Nephron (organoid): Measurements from ENCODE around the gene C3orf85.

Experiments
- H3K27ac Mint-ChIP-seq, 3 experiments: 2 replicates each; pipeline ENCODE4 v1.8.0; 2020; ENCODE audit warnings: mixed read lengths in 3 of 3, mild to moderate bottlenecking in 2 of 3, moderate library complexity in 1 of 3
- H3K27me3 Mint-ChIP-seq: 2 replicates; pipeline ENCODE4 v1.8.0; 2021; ENCODE audit warnings: low read depth, mild to moderate bottlenecking, moderate library complexity, mixed read lengths
- H3K36me3 Mint-ChIP-seq: 2 replicates; pipeline ENCODE4 v1.8.0; 2020; ENCODE audit warnings: low read depth, mixed read lengths
- H3K4me1 Mint-ChIP-seq: 2 replicates; pipeline ENCODE4 v1.8.0; 2020; ENCODE audit warnings: mixed read lengths
- H3K4me3 Mint-ChIP-seq, 3 experiments: 2 replicates each; pipeline ENCODE4 v1.8.0; 2020; ENCODE audit warnings: mild to moderate bottlenecking in 3 of 3, mixed read lengths in 3 of 3, moderate library complexity in 2 of 3
- H3K9me3 Mint-ChIP-seq: 2 replicates; pipeline ENCODE4 v1.8.0; 2020; ENCODE audit warnings: mixed read lengths
- TF ChIP-seq, protein P1 (sequence below), 3 experiments: fragments of 200-600 bp; sonication (generic); IDR thresholded peaks; one replicate each; pipeline ENCODE4 v1.5.0; 2021; ENCODE audit warnings: antibody characterized with exemption in 3 of 3; ENCODE audit not compliant: unreplicated experiment in 3 of 3

C3orf85 gene

DNA sequence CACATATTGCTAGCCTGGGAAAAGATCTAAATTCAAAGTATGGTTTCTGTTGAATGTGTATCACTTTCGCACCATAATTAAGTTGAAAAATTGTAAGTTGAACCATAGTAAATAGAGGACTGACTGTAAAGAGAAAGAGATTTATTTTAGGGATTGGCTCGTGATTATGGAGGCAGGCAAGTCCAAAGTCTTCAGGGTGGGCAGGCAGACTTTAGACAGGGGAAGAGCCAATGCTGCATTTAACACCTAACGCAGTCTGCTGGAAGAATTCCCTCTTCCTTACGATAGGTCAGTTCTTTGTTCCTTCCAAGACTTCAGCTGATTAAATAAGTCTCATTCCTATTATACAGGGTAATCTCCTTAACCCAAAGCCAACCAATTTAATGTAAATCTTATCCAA is 15.8 kb downstream of the C3orf85 start:
- no peaks in the 10 kb centered on the region for H3K4me1 Mint-ChIP-seq
- no peak overlapping the region for H3K27ac Mint-ChIP-seq
- no peaks in the 10 kb centered on the region for H3K9me3 Mint-ChIP-seq
- TF ChIP-seq, protein P1, sequence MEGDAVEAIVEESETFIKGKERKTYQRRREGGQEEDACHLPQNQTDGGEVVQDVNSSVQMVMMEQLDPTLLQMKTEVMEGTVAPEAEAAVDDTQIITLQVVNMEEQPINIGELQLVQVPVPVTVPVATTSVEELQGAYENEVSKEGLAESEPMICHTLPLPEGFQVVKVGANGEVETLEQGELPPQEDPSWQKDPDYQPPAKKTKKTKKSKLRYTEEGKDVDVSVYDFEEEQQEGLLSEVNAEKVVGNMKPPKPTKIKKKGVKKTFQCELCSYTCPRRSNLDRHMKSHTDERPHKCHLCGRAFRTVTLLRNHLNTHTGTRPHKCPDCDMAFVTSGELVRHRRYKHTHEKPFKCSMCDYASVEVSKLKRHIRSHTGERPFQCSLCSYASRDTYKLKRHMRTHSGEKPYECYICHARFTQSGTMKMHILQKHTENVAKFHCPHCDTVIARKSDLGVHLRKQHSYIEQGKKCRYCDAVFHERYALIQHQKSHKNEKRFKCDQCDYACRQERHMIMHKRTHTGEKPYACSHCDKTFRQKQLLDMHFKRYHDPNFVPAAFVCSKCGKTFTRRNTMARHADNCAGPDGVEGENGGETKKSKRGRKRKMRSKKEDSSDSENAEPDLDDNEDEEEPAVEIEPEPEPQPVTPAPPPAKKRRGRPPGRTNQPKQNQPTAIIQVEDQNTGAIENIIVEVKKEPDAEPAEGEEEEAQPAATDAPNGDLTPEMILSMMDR (IDR thresholded peaks at IDR 0.05; ENCODE audit: unreplicated experiment in 3 of 3), result no peak
- no peak overlapping the region for H3K4me3 Mint-ChIP-seq
- no peaks in the 10 kb centered on the region for H3K36me3 Mint-ChIP-seq
- H3K27me3 Mint-ChIP-seq, result no peaks in the 10 kb centered on the region

DNA sequence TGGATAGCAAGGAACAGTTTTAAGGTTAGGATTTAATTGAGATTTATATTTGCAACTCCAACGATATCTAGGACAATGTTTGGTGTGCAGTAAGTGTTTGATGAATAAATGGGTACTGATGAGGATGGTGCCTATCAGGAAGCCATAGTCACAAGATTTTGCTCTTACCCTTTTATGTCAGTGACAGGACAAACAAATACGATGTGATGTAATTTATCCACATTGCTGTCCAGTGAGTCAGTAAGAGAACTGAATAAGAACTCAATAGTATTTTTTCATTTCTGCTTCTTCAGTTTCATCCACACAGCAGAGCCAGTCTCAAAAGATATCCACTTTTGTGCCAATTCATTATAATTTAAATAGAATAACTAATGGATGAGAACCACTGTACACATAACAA is 18.5 kb downstream of the C3orf85 start:
- peak overlapping the region; percentile 41 to 89 (median 74) for H3K27ac Mint-ChIP-seq
- no peak overlapping the region for H3K4me3 Mint-ChIP-seq
- no peaks in the 10 kb centered on the region for H3K27me3 Mint-ChIP-seq
- peaks cover 5% of the 10 kb centered on the region for H3K9me3 Mint-ChIP-seq
- no peaks in the 10 kb centered on the region for H3K36me3 Mint-ChIP-seq
- H3K4me1 Mint-ChIP-seq, result no peaks in the 10 kb centered on the region
- TF ChIP-seq, protein P1 (IDR thresholded peaks at IDR 0.05; ENCODE audit: unreplicated experiment in 3 of 3), result no peak

DNA sequence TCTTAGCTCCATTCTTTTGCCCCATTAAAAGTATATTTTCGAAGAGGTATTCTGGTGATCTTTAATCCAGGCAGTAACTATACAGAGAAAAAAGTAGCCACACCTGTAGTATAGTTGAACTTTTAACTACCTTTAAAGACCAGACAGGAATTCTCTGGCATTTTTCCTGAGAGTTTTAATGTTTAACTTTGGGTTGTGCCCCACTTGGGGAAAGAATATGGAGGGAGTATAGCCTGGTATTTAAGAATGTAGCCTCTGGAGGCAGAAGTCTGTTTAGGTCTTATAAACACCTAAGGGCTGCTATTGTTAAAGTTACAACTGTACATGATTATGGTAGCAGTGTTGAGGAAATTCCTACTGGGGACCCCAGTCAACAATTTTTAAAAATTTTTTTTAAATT is 19.3 kb downstream of the C3orf85 start:
- Mint-ChIP-seq H3K4me3 (no peak overlapping the region), H3K9me3 (peaks cover 8% of the 10 kb centered on the region), H3K27me3 (no peaks in the 10 kb centered on the region), H3K27ac (peak overlapping the region; percentile 41 to 89 (median 74)), H3K36me3 (no peaks in the 10 kb centered on the region), H3K4me1 (no peaks in the 10 kb centered on the region)
- TF ChIP-seq, protein P1 (IDR thresholded peaks at IDR 0.05; ENCODE audit: unreplicated experiment in 3 of 3), result no peak

DNA sequence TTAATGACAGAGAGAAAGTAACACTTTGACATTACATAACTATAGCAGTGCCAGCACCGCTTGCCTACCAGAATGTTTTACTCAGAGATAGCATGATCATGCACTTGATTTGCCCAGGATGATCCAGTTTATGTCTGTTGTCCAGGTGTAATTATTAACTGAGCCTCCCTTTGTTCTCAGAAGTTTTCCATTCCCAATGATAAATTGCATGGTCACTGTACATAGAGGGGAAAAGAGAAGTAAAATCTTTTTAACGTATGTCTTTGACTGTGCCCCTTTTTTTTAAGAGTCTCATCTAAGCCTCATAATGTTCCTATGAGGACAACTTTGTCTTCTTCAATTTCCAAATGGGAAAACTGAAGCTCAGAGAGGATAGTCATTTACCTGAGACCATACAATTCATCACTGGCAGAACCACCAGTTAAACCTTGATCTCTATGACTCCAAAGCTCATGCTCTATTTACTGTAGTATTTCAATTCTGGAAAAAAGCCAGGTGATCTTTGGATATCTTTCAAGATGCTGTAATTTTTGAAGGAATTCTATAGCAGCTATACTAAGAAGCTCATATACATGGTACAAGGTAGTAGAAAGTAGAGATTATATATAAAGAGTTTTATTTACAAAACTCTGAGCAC is 25.1 kb downstream of the C3orf85 start:
- Mint-ChIP-seq H3K27ac (peak overlapping the region; percentile 44 to 90 (median 87)), H3K4me1 (no peaks in the 10 kb centered on the region), H3K4me3 (no peak overlapping the region), H3K27me3 (no peaks in the 10 kb centered on the region), H3K36me3 (no peaks in the 10 kb centered on the region), H3K9me3 (peaks cover 10% of the 10 kb centered on the region)
- TF ChIP-seq, protein P1 (IDR thresholded peaks at IDR 0.05; ENCODE audit: unreplicated experiment in 3 of 3), result no peak

DNA sequence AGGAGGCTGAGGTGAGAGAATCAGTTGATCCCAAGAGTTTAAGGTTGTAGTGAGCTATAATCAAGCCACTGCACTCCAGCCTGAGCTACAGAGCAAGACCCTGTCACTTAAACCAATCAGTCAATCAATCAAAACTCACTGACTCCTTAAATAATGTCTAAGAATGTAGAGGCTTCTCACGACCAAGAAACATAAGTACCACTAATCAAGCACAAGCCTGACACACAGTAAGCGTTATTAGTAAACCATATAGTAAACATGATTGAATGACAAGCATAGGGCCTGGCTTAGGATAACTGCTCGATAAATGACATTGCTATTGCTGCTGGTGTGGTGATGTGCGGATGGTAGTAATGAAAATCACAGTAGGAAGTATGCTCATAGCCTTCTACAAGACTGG is 29.4 kb downstream of the C3orf85 start:
- TF ChIP-seq, protein P1 (IDR thresholded peaks at IDR 0.05; ENCODE audit: unreplicated experiment in 3 of 3), result no peak
- Mint-ChIP-seq H3K27me3 (no peaks in the 10 kb centered on the region), H3K36me3 (no peaks in the 10 kb centered on the region), H3K4me3 (no peak overlapping the region), H3K4me1 (no peaks in the 10 kb centered on the region), H3K9me3 (peaks cover under 1% of the 10 kb centered on the region), H3K27ac (no peak overlapping the region)

DNA sequence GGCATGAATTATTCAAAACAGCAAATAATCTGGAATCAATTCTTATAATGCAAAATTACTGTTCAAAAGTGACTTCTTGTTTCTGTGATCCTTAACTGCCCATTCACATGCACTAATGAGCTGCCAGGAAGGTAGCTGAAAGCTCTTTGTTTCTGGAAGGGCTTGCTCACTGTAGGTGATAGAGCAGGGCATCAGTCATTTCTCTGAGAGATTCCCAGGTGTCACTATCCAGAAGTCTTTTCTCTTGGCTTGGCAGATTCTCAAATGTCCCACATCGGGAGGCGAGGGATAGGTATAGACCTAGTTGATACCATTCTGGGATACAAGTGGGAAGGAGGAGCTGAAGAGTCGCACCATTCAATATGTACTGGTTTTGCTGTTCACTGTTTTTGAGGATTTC is 35.0 kb downstream of the C3orf85 start:
- Mint-ChIP-seq H3K27ac (no peak overlapping the region), H3K4me1 (no peaks in the 10 kb centered on the region), H3K4me3 (no peak overlapping the region), H3K36me3 (no peaks in the 10 kb centered on the region), H3K9me3 (no peaks in the 10 kb centered on the region), H3K27me3 (no peaks in the 10 kb centered on the region)
- TF ChIP-seq, protein P1 (IDR thresholded peaks at IDR 0.05; ENCODE audit: unreplicated experiment in 3 of 3), result no peak
